T-helper 2 cell treated with Interferon-gamma antibody and Interleukin-4, amounts not matched to agents 100 ng/mL and 5 ng/mL, for 36 hours (primary cell): ENCODE measurements around the gene PCDH7. TPM values are rescaled to one million over a fixed set of nuclear protein-coding genes. Genes with fewer than 3 reads are reported as not detected.

Experiments used
- intact Hi-C: fragments of 100-400 bp; cut with micrococcal nuclease; formaldehyde crosslinking; loops from one replicate; pipeline ENCODE4 v1.15.1; 2023
- total RNA-seq: library from RNA; stranded (reverse); gene quantifications from 2 replicates; pipeline ENCODE4 v1.2.3, GENCODE V29; 2022

The PCDH7 gene
- not detected in 2 replicates for total RNA-seq

GRCh38 chr4:30720021-30720660, at the start of gene PCDH7:
TSS of gene PCDH7 (plus strand) at chr4:30720369. CDS start at chr4:30721423, 1,054 bp downstream.
- intact Hi-C loops, result no loop called here

GRCh38 chr4:30671926-30672448, 48.2 kb upstream of the PCDH7 start:
- intact Hi-C loops, result no loop called here

- intact Hi-C loops, result no loop called here
Measured at GRCh38 chr4:30696191-30696590, 24.0 kb upstream of the PCDH7 start.

GRCh38 chr4:30714408-30715031, 5.6 kb upstream of the PCDH7 start:
- intact Hi-C loops, result no loop called here

GRCh38 chr4:30716158-30716557, 4.0 kb upstream of the PCDH7 start:
- intact Hi-C loops, result no loop called here

GRCh38 chr4:30716681-30717207, 3.4 kb upstream of the PCDH7 start:
- intact Hi-C loops, result no loop called here

GRCh38 chr4:30717208-30718020, 2.8 kb upstream of the PCDH7 start:
- intact Hi-C loops, result no loop called here

- intact Hi-C loops, result no loop called here
Measured at GRCh38 chr4:30718021-30718542, 2.1 kb upstream of the PCDH7 start.

GRCh38 chr4:30718641-30719453, 1.3 kb upstream of the PCDH7 start:
- intact Hi-C loops, result no loop called here

GRCh38 chr4:30719454-30720020, 632 bp upstream of the PCDH7 start:
- intact Hi-C loops, result no loop called here

- intact Hi-C loops, result no loop called here
Measured at GRCh38 chr4:30720661-30721184, 554 bp downstream of the PCDH7 start.

- intact Hi-C loops, result no loop called here
Measured at GRCh38 chr4:30721185-30722091, 1.3 kb downstream of the PCDH7 start.

- intact Hi-C loops, result no loop called here
Measured at GRCh38 chr4:30722092-30722358, 1.9 kb downstream of the PCDH7 start.

GRCh38 chr4:30722359-30723200, 2.4 kb downstream of the PCDH7 start:
- intact Hi-C loops, result no loop called here

GRCh38 chr4:30723201-30723955, 3.2 kb downstream of the PCDH7 start:
- intact Hi-C loops, result no loop called here

GRCh38 chr4:30724247-30724646, 4.1 kb downstream of the PCDH7 start:
- intact Hi-C loops, result no loop called here

GRCh38 chr4:30725562-30725961, 5.4 kb downstream of the PCDH7 start:
- intact Hi-C loops, result no loop called here
